ENCODE measurements around the gene OTOS. TPM values are rescaled to one million over a fixed set of nuclear protein-coding genes. Genes with fewer than 3 reads are reported as not detected.

The OTOS gene
- total and polyA plus RNA-seq, 4 donors = not detected

DNA sequence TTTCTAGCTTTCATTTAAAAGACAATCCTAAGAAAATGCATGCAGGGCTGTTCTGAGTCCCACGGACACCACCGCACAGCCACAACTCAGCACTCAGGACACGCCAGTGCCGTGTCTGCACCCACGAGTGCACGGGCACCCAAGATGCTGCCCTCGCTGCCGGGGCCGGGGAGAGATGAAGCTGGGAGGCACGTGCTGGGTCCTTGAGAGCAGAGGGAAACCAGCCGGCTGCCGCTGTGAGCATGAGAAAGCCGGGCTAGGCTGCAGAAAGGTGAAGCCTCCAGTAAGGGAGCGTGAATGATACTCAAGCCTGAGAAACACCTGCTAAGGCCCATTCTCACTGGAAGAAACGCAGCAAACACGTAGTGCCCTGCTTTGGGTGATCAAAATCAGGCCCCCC is 9.2 kb downstream of the OTOS start:
- Histone ChIP-seq H3K4me1 (ENCODE audit: control insufficient read depth in 4 of 4, insufficient read depth in 4 of 4, low read length in 3 of 4) (peaks cover 9 to 16% (median 14%) of the 10 kb centered on the region in 4 donors), H3K9me3 (ENCODE audit: control insufficient read depth in 4 of 4, low read length in 3 of 4) (no peaks in the 10 kb centered on the region), H3K27ac (ENCODE audit: low read depth in 1 of 2, low read length in 2 of 2) (no peak overlapping the region), H3K9ac (ENCODE audit: low read depth in 1 of 2, low read length in 2 of 2) (no peak overlapping the region), H3K36me3 (ENCODE audit: control insufficient read depth in 4 of 4, insufficient read depth in 3 of 4, low read depth in 1 of 4, low read length in 3 of 4) (peaks cover 8 to 65% (median 33%) of the 10 kb centered on the region in 4 donors), H3K27me3 (ENCODE audit: control insufficient read depth in 4 of 4, insufficient read depth in 4 of 4, low read length in 3 of 4) (no peaks in the 10 kb centered on the region), H3K4me3 (ENCODE audit: low read depth in 1 of 3, low read length in 3 of 3) (no peak overlapping the region)
- no peak for DNase-seq (ENCODE audit: low spot score)
- TF ChIP-seq GABPA (IDR thresholded peaks at IDR 0.05 in 1 of 2, conservative IDR thresholded peaks at IDR 0.05 in 1 of 2) (no peak), NR2F2 (IDR thresholded peaks at IDR 0.05) (no peak), FOXA2 (IDR thresholded peaks at IDR 0.05) (no peak), RXRA (IDR thresholded peaks at IDR 0.05) (no peak), FOXA1 (IDR thresholded peaks at IDR 0.05) (no peak), SP1 (IDR thresholded peaks at IDR 0.05) (no peak)
- TF ChIP-seq, protein P1, sequence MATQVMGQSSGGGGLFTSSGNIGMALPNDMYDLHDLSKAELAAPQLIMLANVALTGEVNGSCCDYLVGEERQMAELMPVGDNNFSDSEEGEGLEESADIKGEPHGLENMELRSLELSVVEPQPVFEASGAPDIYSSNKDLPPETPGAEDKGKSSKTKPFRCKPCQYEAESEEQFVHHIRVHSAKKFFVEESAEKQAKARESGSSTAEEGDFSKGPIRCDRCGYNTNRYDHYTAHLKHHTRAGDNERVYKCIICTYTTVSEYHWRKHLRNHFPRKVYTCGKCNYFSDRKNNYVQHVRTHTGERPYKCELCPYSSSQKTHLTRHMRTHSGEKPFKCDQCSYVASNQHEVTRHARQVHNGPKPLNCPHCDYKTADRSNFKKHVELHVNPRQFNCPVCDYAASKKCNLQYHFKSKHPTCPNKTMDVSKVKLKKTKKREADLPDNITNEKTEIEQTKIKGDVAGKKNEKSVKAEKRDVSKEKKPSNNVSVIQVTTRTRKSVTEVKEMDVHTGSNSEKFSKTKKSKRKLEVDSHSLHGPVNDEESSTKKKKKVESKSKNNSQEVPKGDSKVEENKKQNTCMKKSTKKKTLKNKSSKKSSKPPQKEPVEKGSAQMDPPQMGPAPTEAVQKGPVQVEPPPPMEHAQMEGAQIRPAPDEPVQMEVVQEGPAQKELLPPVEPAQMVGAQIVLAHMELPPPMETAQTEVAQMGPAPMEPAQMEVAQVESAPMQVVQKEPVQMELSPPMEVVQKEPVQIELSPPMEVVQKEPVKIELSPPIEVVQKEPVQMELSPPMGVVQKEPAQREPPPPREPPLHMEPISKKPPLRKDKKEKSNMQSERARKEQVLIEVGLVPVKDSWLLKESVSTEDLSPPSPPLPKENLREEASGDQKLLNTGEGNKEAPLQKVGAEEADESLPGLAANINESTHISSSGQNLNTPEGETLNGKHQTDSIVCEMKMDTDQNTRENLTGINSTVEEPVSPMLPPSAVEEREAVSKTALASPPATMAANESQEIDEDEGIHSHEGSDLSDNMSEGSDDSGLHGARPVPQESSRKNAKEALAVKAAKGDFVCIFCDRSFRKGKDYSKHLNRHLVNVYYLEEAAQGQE (IDR thresholded peaks at IDR 0.05) = no peak
- TF ChIP-seq, protein P2, sequence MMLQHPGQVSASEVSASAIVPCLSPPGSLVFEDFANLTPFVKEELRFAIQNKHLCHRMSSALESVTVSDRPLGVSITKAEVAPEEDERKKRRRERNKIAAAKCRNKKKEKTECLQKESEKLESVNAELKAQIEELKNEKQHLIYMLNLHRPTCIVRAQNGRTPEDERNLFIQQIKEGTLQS (IDR thresholded peaks at IDR 0.05) = no peak
- 95% methylated on average over 16 of the region's 16 CpGs for WGBS

DNA sequence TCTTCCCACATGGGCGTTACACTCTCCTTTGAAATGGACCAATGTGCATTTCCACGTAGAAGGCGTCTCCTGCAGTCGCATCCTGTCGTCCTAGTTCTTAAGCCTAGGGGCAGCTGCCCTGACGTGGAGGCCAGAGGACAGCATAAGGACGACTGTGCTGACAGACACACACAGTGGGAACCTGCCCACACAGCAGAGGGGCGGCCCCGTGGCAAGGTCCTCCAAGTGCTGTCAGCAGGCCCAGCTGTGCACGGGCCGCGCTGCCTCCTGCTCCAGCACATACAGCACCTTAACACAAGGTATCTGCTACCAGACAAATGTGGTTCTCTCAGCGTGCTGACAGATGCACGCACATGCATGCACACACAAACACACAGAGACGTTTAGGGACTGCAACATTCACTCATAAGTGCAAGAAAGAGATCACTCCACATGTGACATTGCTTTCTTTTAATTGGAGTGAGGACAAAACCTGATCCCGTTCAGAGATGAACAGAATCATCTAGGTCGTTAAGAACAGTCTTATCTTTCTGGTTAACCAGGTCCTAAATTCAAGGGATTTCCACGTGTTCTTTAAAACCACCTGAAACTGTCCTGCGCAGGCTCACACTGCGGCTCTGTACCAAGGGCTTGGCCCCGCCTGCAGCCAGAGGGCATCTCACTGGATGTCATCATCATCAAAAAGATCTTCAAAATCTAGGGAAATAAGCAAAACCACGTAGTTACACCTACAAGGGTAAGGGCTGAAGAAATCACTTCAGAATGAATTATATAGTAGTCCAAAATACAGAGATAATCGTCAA is 9.9 kb downstream of the OTOS start:
- Histone ChIP-seq H3K9me3 (ENCODE audit: control insufficient read depth in 4 of 4, low read length in 3 of 4) (no peaks in the 10 kb centered on the region), H3K4me3 (ENCODE audit: low read depth in 1 of 3, low read length in 3 of 3) (no peak overlapping the region), H3K27ac (ENCODE audit: low read depth in 1 of 2, low read length in 2 of 2) (no peak overlapping the region), H3K27me3 (ENCODE audit: control insufficient read depth in 4 of 4, insufficient read depth in 4 of 4, low read length in 3 of 4) (no peaks in the 10 kb centered on the region), H3K9ac (ENCODE audit: low read depth in 1 of 2, low read length in 2 of 2) (no peak overlapping the region), H3K36me3 (ENCODE audit: control insufficient read depth in 4 of 4, insufficient read depth in 3 of 4, low read depth in 1 of 4, low read length in 3 of 4) (peaks cover 8 to 65% (median 33%) of the 10 kb centered on the region in 4 donors), H3K4me1 (ENCODE audit: control insufficient read depth in 4 of 4, insufficient read depth in 4 of 4, low read length in 3 of 4) (peaks cover 9 to 14% (median 13%) of the 10 kb centered on the region in 4 donors)
- 94% methylated on average over 23 of the region's 23 CpGs for WGBS
- TF ChIP-seq RXRA (IDR thresholded peaks at IDR 0.05) (no peak), SP1 (IDR thresholded peaks at IDR 0.05) (no peak), FOXA1 (IDR thresholded peaks at IDR 0.05) (no peak), YY1 (IDR thresholded peaks at IDR 0.05) (no peak), EGR1 (IDR thresholded peaks at IDR 0.05; ENCODE audit: low read depth in 2 of 2) (no peak), FOXA2 (IDR thresholded peaks at IDR 0.05) (no peak), RAD21 (IDR thresholded peaks at IDR 0.05) (no peak), GABPA (IDR thresholded peaks at IDR 0.05 in 1 of 2, conservative IDR thresholded peaks at IDR 0.05 in 1 of 2) (no peak), TAF1 (conservative IDR thresholded peaks at IDR 0.05) (no peak), JUND (IDR thresholded peaks at IDR 0.05) (no peak), HNF4G (IDR thresholded peaks at IDR 0.05) (no peak), HNF4A (conservative IDR thresholded peaks at IDR 0.05) (no peak), NR2F2 (IDR thresholded peaks at IDR 0.05) (no peak)
- TF ChIP-seq, protein P3, sequence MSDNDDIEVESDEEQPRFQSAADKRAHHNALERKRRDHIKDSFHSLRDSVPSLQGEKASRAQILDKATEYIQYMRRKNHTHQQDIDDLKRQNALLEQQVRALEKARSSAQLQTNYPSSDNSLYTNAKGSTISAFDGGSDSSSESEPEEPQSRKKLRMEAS (IDR thresholded peaks at IDR 0.05) = no peak
- TF ChIP-seq, protein P2 (IDR thresholded peaks at IDR 0.05) = no peak
- TF ChIP-seq, protein P4, sequence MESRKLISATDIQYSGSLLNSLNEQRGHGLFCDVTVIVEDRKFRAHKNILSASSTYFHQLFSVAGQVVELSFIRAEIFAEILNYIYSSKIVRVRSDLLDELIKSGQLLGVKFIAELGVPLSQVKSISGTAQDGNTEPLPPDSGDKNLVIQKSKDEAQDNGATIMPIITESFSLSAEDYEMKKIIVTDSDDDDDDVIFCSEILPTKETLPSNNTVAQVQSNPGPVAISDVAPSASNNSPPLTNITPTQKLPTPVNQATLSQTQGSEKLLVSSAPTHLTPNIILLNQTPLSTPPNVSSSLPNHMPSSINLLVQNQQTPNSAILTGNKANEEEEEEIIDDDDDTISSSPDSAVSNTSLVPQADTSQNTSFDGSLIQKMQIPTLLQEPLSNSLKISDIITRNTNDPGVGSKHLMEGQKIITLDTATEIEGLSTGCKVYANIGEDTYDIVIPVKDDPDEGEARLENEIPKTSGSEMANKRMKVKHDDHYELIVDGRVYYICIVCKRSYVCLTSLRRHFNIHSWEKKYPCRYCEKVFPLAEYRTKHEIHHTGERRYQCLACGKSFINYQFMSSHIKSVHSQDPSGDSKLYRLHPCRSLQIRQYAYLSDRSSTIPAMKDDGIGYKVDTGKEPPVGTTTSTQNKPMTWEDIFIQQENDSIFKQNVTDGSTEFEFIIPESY (IDR thresholded peaks at IDR 0.05) = no peak
- TF ChIP-seq, protein P1 (IDR thresholded peaks at IDR 0.05) = no peak
- TF ChIP-seq, protein P5, sequence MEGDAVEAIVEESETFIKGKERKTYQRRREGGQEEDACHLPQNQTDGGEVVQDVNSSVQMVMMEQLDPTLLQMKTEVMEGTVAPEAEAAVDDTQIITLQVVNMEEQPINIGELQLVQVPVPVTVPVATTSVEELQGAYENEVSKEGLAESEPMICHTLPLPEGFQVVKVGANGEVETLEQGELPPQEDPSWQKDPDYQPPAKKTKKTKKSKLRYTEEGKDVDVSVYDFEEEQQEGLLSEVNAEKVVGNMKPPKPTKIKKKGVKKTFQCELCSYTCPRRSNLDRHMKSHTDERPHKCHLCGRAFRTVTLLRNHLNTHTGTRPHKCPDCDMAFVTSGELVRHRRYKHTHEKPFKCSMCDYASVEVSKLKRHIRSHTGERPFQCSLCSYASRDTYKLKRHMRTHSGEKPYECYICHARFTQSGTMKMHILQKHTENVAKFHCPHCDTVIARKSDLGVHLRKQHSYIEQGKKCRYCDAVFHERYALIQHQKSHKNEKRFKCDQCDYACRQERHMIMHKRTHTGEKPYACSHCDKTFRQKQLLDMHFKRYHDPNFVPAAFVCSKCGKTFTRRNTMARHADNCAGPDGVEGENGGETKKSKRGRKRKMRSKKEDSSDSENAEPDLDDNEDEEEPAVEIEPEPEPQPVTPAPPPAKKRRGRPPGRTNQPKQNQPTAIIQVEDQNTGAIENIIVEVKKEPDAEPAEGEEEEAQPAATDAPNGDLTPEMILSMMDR (IDR thresholded peaks at IDR 0.05; ENCODE audit: low read depth, low read length, missing input control) = no peak
- DNase-seq (ENCODE audit: low spot score) = no peak

Data from liver (tissue), 9 donors.